ENCODE data around the gene WASL.

DNA sequence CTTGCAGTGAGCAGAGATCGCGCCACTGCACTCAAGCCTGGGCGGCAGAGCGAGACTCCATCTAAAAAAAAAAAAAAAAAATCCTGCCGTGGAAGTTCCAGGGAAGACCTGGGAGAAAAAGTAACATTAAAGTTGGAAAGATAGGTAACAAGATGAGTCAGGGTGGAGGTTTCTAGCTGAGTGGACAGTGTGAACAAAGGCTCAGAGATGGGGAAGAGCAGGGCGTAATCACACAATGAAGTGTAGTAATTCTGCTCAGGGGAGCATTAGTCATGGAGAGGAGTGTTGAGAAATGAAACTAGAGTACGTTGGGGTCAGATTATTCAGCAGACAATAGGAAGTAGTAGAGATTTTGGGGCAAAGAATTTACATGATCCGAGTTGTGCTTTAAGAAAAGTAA lies 21.6 kb upstream of the WASL start:
- no peak for TF ChIP-seq NFIC (IDR thresholded peaks at IDR 0.05)
- TF ChIP-seq TCF12 (IDR thresholded peaks at IDR 0.05; ENCODE audit: low read depth), result no peak
- no peak for TF ChIP-seq TAF1 (IDR thresholded peaks at IDR 0.05; ENCODE audit: low read depth)
- TF ChIP-seq YY1 (IDR thresholded peaks at IDR 0.05; ENCODE audit: low read depth), result no peak
- TF ChIP-seq CREB1 (IDR thresholded peaks at IDR 0.05; ENCODE audit: low read depth), result no peak
- TF ChIP-seq RAD21 (IDR thresholded peaks at IDR 0.05; ENCODE audit: low read depth), result no peak
- no peak for TF ChIP-seq EP300 (IDR thresholded peaks at IDR 0.05; ENCODE audit: borderline replicate concordance)
- no peak for TF ChIP-seq TEAD4 (IDR thresholded peaks at IDR 0.05)
- TF ChIP-seq CEBPB (IDR thresholded peaks at IDR 0.05), result no peak
- TF ChIP-seq, protein P1, sequence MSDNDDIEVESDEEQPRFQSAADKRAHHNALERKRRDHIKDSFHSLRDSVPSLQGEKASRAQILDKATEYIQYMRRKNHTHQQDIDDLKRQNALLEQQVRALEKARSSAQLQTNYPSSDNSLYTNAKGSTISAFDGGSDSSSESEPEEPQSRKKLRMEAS (IDR thresholded peaks at IDR 0.05), result no peak
- TF ChIP-seq USF1 (IDR thresholded peaks at IDR 0.05), result no peak
- no peak for TF ChIP-seq FOXM1 (IDR thresholded peaks at IDR 0.05; ENCODE audit: borderline replicate concordance, low read depth)
